ENCODE results near the gene ACBD7. TPM values are rescaled to one million over a fixed set of nuclear protein-coding genes. Genes with fewer than 3 reads are reported as not detected.

Gene ACBD7
- total and polyA plus RNA-seq, 3 donors from 2014 or later: 5.6 to 7.7 (median 6.6) TPM

DNA sequence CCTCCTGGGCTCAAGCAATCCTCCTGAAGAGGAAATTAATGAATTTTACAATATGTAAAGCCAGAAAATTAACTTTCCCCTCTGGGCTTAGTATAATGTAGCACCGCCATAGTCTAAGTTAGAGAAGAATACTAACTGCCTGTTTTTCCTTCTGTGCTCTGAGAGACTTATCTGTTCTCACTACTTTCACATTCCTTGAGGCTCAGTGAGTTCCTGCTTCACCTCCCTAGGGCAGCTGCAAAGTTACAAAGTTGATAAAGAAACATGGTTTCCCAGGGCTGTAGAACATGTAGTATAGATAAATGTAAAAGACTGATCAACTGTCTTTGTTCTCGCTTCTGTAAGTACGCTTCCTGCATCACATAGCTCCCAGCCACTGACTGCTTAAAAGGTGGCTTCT lies 60.8 kb downstream of the ACBD7 start:
- peak; percentile 26 for DNase-seq
- WGBS, 2 donors: 18 to 31% methylated on average over 3 of the region's 3 CpGs
- intact Hi-C loops (cut with DNase I; ENCODE audit: low total_unique reads): no loop called here

More for the DNA sequence above, 60.8 kb downstream of the ACBD7 start:
- Histone ChIP-seq H3K4me1 (peaks cover 10% of the 10 kb centered on the region), H3K27me3 (no peaks in the 10 kb centered on the region), H3K4me3 (no peak overlapping the region), H3K27ac (peak overlapping the region; percentile 50 to 75), H3K36me3 (ENCODE audit: low read depth, missing control alignments) (no peaks in the 10 kb centered on the region), H3K9me3 (no peaks in the 10 kb centered on the region)
- TF ChIP-seq, protein P1, sequence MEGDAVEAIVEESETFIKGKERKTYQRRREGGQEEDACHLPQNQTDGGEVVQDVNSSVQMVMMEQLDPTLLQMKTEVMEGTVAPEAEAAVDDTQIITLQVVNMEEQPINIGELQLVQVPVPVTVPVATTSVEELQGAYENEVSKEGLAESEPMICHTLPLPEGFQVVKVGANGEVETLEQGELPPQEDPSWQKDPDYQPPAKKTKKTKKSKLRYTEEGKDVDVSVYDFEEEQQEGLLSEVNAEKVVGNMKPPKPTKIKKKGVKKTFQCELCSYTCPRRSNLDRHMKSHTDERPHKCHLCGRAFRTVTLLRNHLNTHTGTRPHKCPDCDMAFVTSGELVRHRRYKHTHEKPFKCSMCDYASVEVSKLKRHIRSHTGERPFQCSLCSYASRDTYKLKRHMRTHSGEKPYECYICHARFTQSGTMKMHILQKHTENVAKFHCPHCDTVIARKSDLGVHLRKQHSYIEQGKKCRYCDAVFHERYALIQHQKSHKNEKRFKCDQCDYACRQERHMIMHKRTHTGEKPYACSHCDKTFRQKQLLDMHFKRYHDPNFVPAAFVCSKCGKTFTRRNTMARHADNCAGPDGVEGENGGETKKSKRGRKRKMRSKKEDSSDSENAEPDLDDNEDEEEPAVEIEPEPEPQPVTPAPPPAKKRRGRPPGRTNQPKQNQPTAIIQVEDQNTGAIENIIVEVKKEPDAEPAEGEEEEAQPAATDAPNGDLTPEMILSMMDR (IDR thresholded peaks at IDR 0.05): no peak
- no peak for TF ChIP-seq POLR2A (IDR thresholded peaks at IDR 0.05)

Other genes starting within 250 kb of the ACBD7 start
- gene SUV39H2, start 209.9 kb downstream of the ACBD7 start, total RNA-seq: 10 to 100 TPM; 29.9 to 39.1 TPM
- gene SUV39H2, start 209.9 kb downstream of the ACBD7 start, polyA plus RNA-seq (ENCODE audit: insufficient read depth, low read depth, low replicate concordance): 69.4 TPM
- gene DCLRE1C, start 134.7 kb downstream of the ACBD7 start, total RNA-seq: 1 to 10 TPM; 4.6 to 5.1 TPM
- 2.2 TPM for gene DCLRE1C, start 134.7 kb downstream of the ACBD7 start, polyA plus RNA-seq (ENCODE audit: insufficient read depth, low read depth, low replicate concordance)
- gene MEIG1, start 129.4 kb downstream of the ACBD7 start, total RNA-seq: 1 to 10 TPM; 3.6 to 7.8 TPM
- gene MEIG1, start 129.4 kb downstream of the ACBD7 start, polyA plus RNA-seq (ENCODE audit: insufficient read depth, low read depth, low replicate concordance): 33.1 TPM
- 10 to 100 TPM in 1 of 2 donors, 1 to 10 TPM in 1; 6.1 to 11.1 TPM for gene OLAH, start 44.8 kb downstream of the ACBD7 start, total RNA-seq
- 50.6 TPM for gene OLAH, start 44.8 kb downstream of the ACBD7 start, polyA plus RNA-seq (ENCODE audit: insufficient read depth, low read depth, low replicate concordance)
- gene RPP38, start 8.6 kb upstream of the ACBD7 start, total RNA-seq: 10 to 100 TPM; 30.3 to 41.4 TPM
- 73.4 TPM for gene RPP38, start 8.6 kb upstream of the ACBD7 start, polyA plus RNA-seq (ENCODE audit: insufficient read depth, low read depth, low replicate concordance)
- 10 to 100 TPM; 56.6 to 68.3 TPM for gene NMT2, start 79.9 kb upstream of the ACBD7 start, total RNA-seq
- gene NMT2, start 79.9 kb upstream of the ACBD7 start, polyA plus RNA-seq (ENCODE audit: insufficient read depth, low read depth, low replicate concordance): 35.8 TPM

Measured in testis (tissue), 3 donors.